ENCODE data around the gene PKD2L1. TPM values are rescaled to one million over a fixed set of nuclear protein-coding genes. Genes with fewer than 3 reads are reported as not detected.
A peak's percentile ranks its signal among the peaks of the same experiment; 100 is the strongest.

The PKD2L1 gene
- total RNA-seq, 2 donors from 2014 or later: not detected

GRCh38 chr10:100346351-100346764 is 16.3 kb upstream of the PKD2L1 start:
- no peaks in the 10 kb centered on the region for H3K9me3 ChIP-seq

GRCh38 chr10:100345570-100346330 is 15.7 kb upstream of the PKD2L1 start:
- no peaks in the 10 kb centered on the region for H3K36me3 ChIP-seq
- no peaks in the 10 kb centered on the region for H3K27me3 ChIP-seq
- peak overlapping the region in 1 of 2 donors; percentile 77 for H3K27ac ChIP-seq
- no peak for DNase-seq (ENCODE audit: low spot score)
- H3K9me3 ChIP-seq: no peaks in the 10 kb centered on the region
- no peak for TF ChIP-seq CTCF (IDR thresholded peaks at IDR 0.05)
- H3K4me1 ChIP-seq: peaks cover 0 to 24% of the 10 kb centered on the region in 2 donors
- peak overlapping the region in 1 of 2 donors; percentile 62 for H3K4me3 ChIP-seq

More at GRCh38 chr10:100346351-100346764, 16.3 kb upstream of the PKD2L1 start:
- no peak for TF ChIP-seq CTCF (IDR thresholded peaks at IDR 0.05)
- Histone ChIP-seq H3K36me3 (no peaks in the 10 kb centered on the region), H3K27ac (peak overlapping the region; percentile 11 to 77), H3K27me3 (no peaks in the 10 kb centered on the region), H3K4me3 (peak overlapping the region; percentile 57 to 62), H3K4me1 (peaks cover 0 to 30% of the 10 kb centered on the region in 2 donors)
- no peak for DNase-seq (ENCODE audit: low spot score)

GRCh38 chr10:100344241-100344788 is 14.3 kb upstream of the PKD2L1 start:
- no peak for TF ChIP-seq CTCF (IDR thresholded peaks at IDR 0.05)
- no peak for DNase-seq (ENCODE audit: low spot score)
- peaks cover 0 to 24% of the 10 kb centered on the region in 2 donors for H3K4me1 ChIP-seq
- H3K9me3 ChIP-seq: no peaks in the 10 kb centered on the region
- H3K4me3 ChIP-seq: no peak overlapping the region
- no peaks in the 10 kb centered on the region for H3K27me3 ChIP-seq
- no peaks in the 10 kb centered on the region for H3K36me3 ChIP-seq
- H3K27ac ChIP-seq: no peak overlapping the region

- TF ChIP-seq CTCF (IDR thresholded peaks at IDR 0.05): peak in 1 of 2 donors; percentile 7
- H3K4me3 ChIP-seq: no peak overlapping the region
- DNase-seq (ENCODE audit: low spot score): no peak
- H3K27me3 ChIP-seq: no peaks in the 10 kb centered on the region
- H3K9me3 ChIP-seq: no peaks in the 10 kb centered on the region
- H3K4me1 ChIP-seq: peaks cover 0 to 16% of the 10 kb centered on the region in 2 donors
- no peak overlapping the region for H3K27ac ChIP-seq
- H3K36me3 ChIP-seq: no peaks in the 10 kb centered on the region
Measured at GRCh38 chr10:100342627-100342972, 12.6 kb upstream of the PKD2L1 start.

- no peak for DNase-seq (ENCODE audit: low spot score)
- Histone ChIP-seq H3K9me3 (no peaks in the 10 kb centered on the region), H3K4me1 (peaks cover 0 to 14% of the 10 kb centered on the region in 2 donors), H3K36me3 (no peaks in the 10 kb centered on the region), H3K4me3 (no peak overlapping the region), H3K27me3 (no peaks in the 10 kb centered on the region), H3K27ac (no peak overlapping the region)
- TF ChIP-seq CTCF (IDR thresholded peaks at IDR 0.05): peak in 1 of 2 donors; percentile 75
Measured at GRCh38 chr10:100341953-100342626, 12.1 kb upstream of the PKD2L1 start.
